Retina (tissue), 1 donor: ENCODE data around the gene LRRC75B.
A peak's percentile ranks its signal among the peaks of the same experiment; 100 is the strongest.
"Not testable (repeated sequence)": the region's sequence is repeated elsewhere in the genome, so short reads cannot be mapped to it uniquely, and the experiment has no call there.

Experiments used
- DNase-seq: peaks from one replicate; pipeline ENCODE4 v3.0.0-alpha.2; 2016

The LRRC75B gene

GRCh38 chr22:24602105-24602749, 9.4 kb upstream of the LRRC75B start:
- not testable (repeated sequence) for DNase-seq

- DNase-seq, result no peak
Observed at GRCh38 chr22:24601217-24602104, 8.6 kb upstream of the LRRC75B start.

GRCh38 chr22:24599958-24600715, 7.3 kb upstream of the LRRC75B start:
- DNase-seq, result not testable (repeated sequence)

GRCh38 chr22:24599514-24599913, 6.6 kb upstream of the LRRC75B start:
- DNase-seq, result no peak

GRCh38 chr22:24597076-24597475, 4.2 kb upstream of the LRRC75B start:
- not testable (repeated sequence) for DNase-seq

GRCh38 chr22:24595863-24596262, 3.0 kb upstream of the LRRC75B start:
- no peak for DNase-seq

GRCh38 chr22:24595228-24595627, 2.4 kb upstream of the LRRC75B start:
- no peak for DNase-seq

- DNase-seq, result peak; percentile 33
Observed at GRCh38 chr22:24594569-24595120, 1.8 kb upstream of the LRRC75B start.

- peak; percentile 34 for DNase-seq
Observed at GRCh38 chr22:24593836-24594568, 1.1 kb upstream of the LRRC75B start.

- DNase-seq, result not testable (repeated sequence)
Observed at GRCh38 chr22:24593559-24593835, 624 bp upstream of the LRRC75B start.

GRCh38 chr22:24592058-24592850, 619 bp downstream of the LRRC75B start:
- DNase-seq, result peak; percentile 75

- no peak for DNase-seq
Observed at GRCh38 chr22:24591286-24591830, 1.5 kb downstream of the LRRC75B start.

- no peak for DNase-seq
Observed at GRCh38 chr22:24590596-24591173, 2.2 kb downstream of the LRRC75B start.

GRCh38 chr22:24589518-24590030, 3.3 kb downstream of the LRRC75B start:
- DNase-seq, result no peak

GRCh38 chr22:24588757-24589481, 4.0 kb downstream of the LRRC75B start:
- peak; percentile 49 for DNase-seq

- no peak for DNase-seq
Observed at GRCh38 chr22:24588381-24588756, 4.5 kb downstream of the LRRC75B start.

- DNase-seq, result no peak
Observed at GRCh38 chr22:24587948-24588347, 4.9 kb downstream of the LRRC75B start.

GRCh38 chr22:24587251-24587650, 5.6 kb downstream of the LRRC75B start:
- DNase-seq, result no peak

GRCh38 chr22:24585927-24586546, 6.8 kb downstream of the LRRC75B start:
- no peak for DNase-seq

- no peak for DNase-seq
Observed at GRCh38 chr22:24585461-24585860, 7.4 kb downstream of the LRRC75B start.
